Smooth muscle cell (in vitro differentiated cells): ENCODE data around the gene TRIM28. TPM values are rescaled to one million over a fixed set of nuclear protein-coding genes. Genes with fewer than 3 reads are reported as not detected.

Experiments used
- DNase-seq: peaks from one replicate; lab custom pipeline; 2025; ENCODE audit not compliant: unreplicated experiment; lab: John Stamatoyannopoulos, UW
- H2AFZ ChIP-seq: fragments of 200-600 bp; sonication (generic); 2 replicates; pipeline ENCODE4 v1.6.0; 2016; ENCODE audit warnings: antibody characterized with exemption, low read depth, mild to moderate bottlenecking
- H3F3A ChIP-seq: fragments of 200-600 bp; sonication (generic); 2 replicates; pipeline ENCODE4 v1.6.0; 2017; ENCODE audit warnings: antibody characterized with exemption, low read depth
- H3K27ac ChIP-seq: fragments of 200-600 bp; sonication (generic); 2 replicates; pipeline ENCODE4 v1.5.1; 2016; ENCODE audit warnings: low read depth, mild to moderate bottlenecking
- H3K27me3 ChIP-seq: fragments of 200-600 bp; sonication (generic); 2 replicates; pipeline ENCODE4 v1.6.1; 2016; ENCODE audit warnings: low read depth, mild to moderate bottlenecking
- H3K36me3 ChIP-seq: fragments of 200-600 bp; sonication (generic); 2 replicates; pipeline ENCODE4 v1.5.1; 2016; ENCODE audit warnings: low read depth
- H3K4me1 ChIP-seq: fragments of 200-600 bp; sonication (generic); 2 replicates; pipeline ENCODE4 v1.5.1; 2016; ENCODE audit warnings: low read depth
- H3K4me2 ChIP-seq: fragments of 200-600 bp; sonication (generic); 2 replicates; pipeline ENCODE4 v1.6.0; 2016; ENCODE audit warnings: mild to moderate bottlenecking
- H3K4me3 ChIP-seq: fragments of 200-600 bp; sonication (generic); 2 replicates; pipeline ENCODE4 v1.5.1; 2016; ENCODE audit warnings: mild to moderate bottlenecking
- H3K79me2 ChIP-seq: fragments of 200-600 bp; sonication (generic); 2 replicates; pipeline ENCODE4 v1.6.0; 2016; ENCODE audit warnings: low read depth, mild to moderate bottlenecking
- H3K9ac ChIP-seq: fragments of 200-600 bp; sonication (generic); 2 replicates; pipeline ENCODE4 v1.6.0; 2016; ENCODE audit warnings: low read depth
- H3K9me3 ChIP-seq: fragments of 200-600 bp; sonication (generic); replicated peaks from 2 replicates; pipeline ENCODE4 v1.5.1; 2016; ENCODE audit warnings: low read depth
- H4K20me1 ChIP-seq: fragments of 200-600 bp; sonication (generic); 2 replicates; pipeline ENCODE4 v1.6.0; 2016; ENCODE audit warnings: low read depth
- CTCF ChIP-seq: fragments of 200-600 bp; sonication (generic); IDR thresholded peaks from 2 replicates; pipeline ENCODE4 v1.5.1; 2017; ENCODE audit warnings: borderline replicate concordance, mild to moderate bottlenecking, antibody characterized with exemption; ENCODE audit not compliant: insufficient read depth, poor library complexity, severe bottlenecking
- WGBS: methylation state at CpG from one replicate; pipeline ENCODE4 v1.1.7; 2016; ENCODE audit warnings: low lambda C conversion rate; 5-methylcytosine and 5-hydroxymethylcytosine counted together
- polyA plus RNA-seq: library from polyadenylated mRNA; unstranded; fragments of >200 nt; fragmentation: Nextera tagmentation; extraction: Ambion mirVana; gene quantifications from 2 replicates; pipeline ENCODE4 v1.2.1, GENCODE V29; 2016
- total RNA-seq: library from RNA; depleted of rRNA; stranded (reverse); fragments of >200 nt; gene quantifications from 2 replicates; pipeline ENCODE4 v1.2.3, GENCODE V29; 2014

The TRIM28 gene
- total and polyA plus RNA-seq, 2 experiments from 2014 or later: 148 to 178 TPM

- peaks cover 10% of the 10 kb centered on the region for H3K4me1 ChIP-seq
- H2AFZ ChIP-seq: no peak overlapping the region
- no peak overlapping the region for H3K9ac ChIP-seq
- no peak overlapping the region for H3K27ac ChIP-seq
- H3K9me3 ChIP-seq: no peaks in the 10 kb centered on the region
- TF ChIP-seq CTCF: no peak
- no peaks in the 10 kb centered on the region for H3F3A ChIP-seq
- H4K20me1 ChIP-seq: peaks cover 4% of the 10 kb centered on the region
- WGBS: 96% methylated on average over 18 of the region's 25 CpGs
- no peak overlapping the region for H3K4me2 ChIP-seq
- no peaks in the 10 kb centered on the region for H3K36me3 ChIP-seq
- no peak overlapping the region for H3K4me3 ChIP-seq
- H3K79me2 ChIP-seq: peaks cover 46% of the 10 kb centered on the region
- DNase-seq: no peak
- H3K27me3 ChIP-seq: no peaks in the 10 kb centered on the region
Observed at GRCh38 chr19:58516246-58516836, 27.5 kb upstream of the TRIM28 start.

- Histone ChIP-seq H3K4me2 (no peak overlapping the region), H3K36me3 (no peaks in the 10 kb centered on the region), H2AFZ (no peak overlapping the region), H3K27me3 (no peaks in the 10 kb centered on the region), H3K4me1 (peaks cover 10% of the 10 kb centered on the region), H3K27ac (no peak overlapping the region), H3K9ac (no peak overlapping the region), H3K79me2 (peaks cover 46% of the 10 kb centered on the region), H3K9me3 (no peaks in the 10 kb centered on the region), H3F3A (no peaks in the 10 kb centered on the region), H4K20me1 (peaks cover 4% of the 10 kb centered on the region), H3K4me3 (no peak overlapping the region)
- WGBS: 97% methylated on average over 45 of the region's 65 CpGs
- no peak for TF ChIP-seq CTCF
- no peak for DNase-seq
Observed at GRCh38 chr19:58516964-58517833, 26.7 kb upstream of the TRIM28 start.

GRCh38 chr19:58518256-58519086 lies 25.4 kb upstream of the TRIM28 start:
- Histone ChIP-seq H3K79me2 (peaks cover 46% of the 10 kb centered on the region), H3F3A (no peaks in the 10 kb centered on the region), H4K20me1 (peaks cover 4% of the 10 kb centered on the region), H3K4me1 (peaks cover 10% of the 10 kb centered on the region), H3K36me3 (no peaks in the 10 kb centered on the region), H2AFZ (no peak overlapping the region), H3K4me2 (peak overlapping the region; percentile 90), H3K4me3 (peak overlapping the region; percentile 65), H3K27ac (peak overlapping the region; percentile 82), H3K27me3 (no peaks in the 10 kb centered on the region), H3K9me3 (no peaks in the 10 kb centered on the region), H3K9ac (peak overlapping the region; percentile 85)
- DNase-seq: no peak
- 30% methylated on average over 22 of the region's 22 CpGs for WGBS
- no peak for TF ChIP-seq CTCF
